ENCODE measurements around the gene FRMD6.
"Not testable (repeated sequence)": the region's sequence is repeated elsewhere in the genome, so short reads cannot be mapped to it uniquely, and the experiment has no call there.

- TF ChIP-seq CTCF, POLR2A (IDR thresholded peaks at IDR 0.05): not testable (repeated sequence)
These were observed 18.4 kb upstream of the FRMD6 start for GRCh38 chr14:51633298-51633697.
